HS-5 (cell line): ENCODE data around the gene IGSF3.
"Not testable (repeated sequence)": the region's sequence is repeated elsewhere in the genome, so short reads cannot be mapped to it uniquely, and the experiment has no call there.

Source experiments
- DNase-seq: peaks from one replicate; pipeline ENCODE4 v3.0.0-alpha.2; 2012; ENCODE audit warnings: low read depth

Gene IGSF3

GRCh38 chr1:116579259-116579875 lies 88.2 kb downstream of the IGSF3 start:
- no peak for DNase-seq

DNA sequence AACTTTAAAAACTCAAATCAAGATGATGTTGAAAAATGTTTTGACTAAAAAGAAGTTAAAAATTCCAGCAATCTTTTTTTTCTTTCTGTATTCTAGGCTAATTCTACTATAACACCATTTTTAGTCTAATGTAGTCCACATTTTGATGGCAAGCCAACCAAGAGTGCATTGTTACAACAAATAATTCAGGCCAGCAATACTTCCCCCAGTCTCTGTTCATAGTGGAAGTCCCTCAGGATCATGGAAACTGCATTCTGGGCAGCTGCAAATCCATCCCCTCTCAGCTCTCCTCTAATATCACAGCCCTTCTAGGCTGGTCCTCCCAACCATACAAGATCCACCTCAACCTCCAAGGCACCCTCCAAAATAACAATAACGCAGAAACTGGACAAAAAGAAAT lies 89.0 kb downstream of the IGSF3 start:
- DNase-seq: no peak

DNA sequence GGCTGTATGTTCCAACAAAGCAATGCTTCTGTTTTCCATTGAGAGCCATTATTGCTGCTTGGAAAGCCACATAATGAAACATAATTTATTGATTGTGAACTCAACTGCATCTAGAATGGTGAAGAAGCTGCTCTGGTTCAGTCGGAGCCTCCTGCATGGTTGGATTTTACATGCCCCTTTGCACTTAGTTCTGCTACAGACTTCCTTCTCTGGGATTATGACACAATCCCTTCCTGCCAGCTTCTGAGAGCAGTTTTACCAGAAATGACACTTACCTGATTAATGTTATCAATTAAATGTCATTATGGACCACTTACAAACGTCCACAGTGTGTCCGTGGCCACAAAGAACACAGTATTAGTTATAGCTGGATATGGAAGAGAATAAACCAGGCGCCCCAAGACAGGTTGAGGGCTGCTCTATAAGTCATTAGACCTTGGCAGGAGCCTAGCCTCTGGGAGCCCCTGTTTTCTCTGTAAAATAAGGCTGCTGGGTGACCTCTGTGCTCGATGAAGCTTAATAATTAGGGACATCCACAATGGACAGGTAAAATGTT lies 89.7 kb downstream of the IGSF3 start:
- no peak for DNase-seq

- DNase-seq: peak; percentile 44
These were observed 92.8 kb downstream of the IGSF3 start for GRCh38 chr1:116574581-116575291.

- peak; percentile 32 for DNase-seq
These were observed 94.0 kb downstream of the IGSF3 start for GRCh38 chr1:116573431-116574095.

GRCh38 chr1:116572771-116573430 lies 94.6 kb downstream of the IGSF3 start:
- no peak for DNase-seq

- no peak for DNase-seq
These were observed 95.4 kb downstream of the IGSF3 start for GRCh38 chr1:116572099-116572498.

DNA sequence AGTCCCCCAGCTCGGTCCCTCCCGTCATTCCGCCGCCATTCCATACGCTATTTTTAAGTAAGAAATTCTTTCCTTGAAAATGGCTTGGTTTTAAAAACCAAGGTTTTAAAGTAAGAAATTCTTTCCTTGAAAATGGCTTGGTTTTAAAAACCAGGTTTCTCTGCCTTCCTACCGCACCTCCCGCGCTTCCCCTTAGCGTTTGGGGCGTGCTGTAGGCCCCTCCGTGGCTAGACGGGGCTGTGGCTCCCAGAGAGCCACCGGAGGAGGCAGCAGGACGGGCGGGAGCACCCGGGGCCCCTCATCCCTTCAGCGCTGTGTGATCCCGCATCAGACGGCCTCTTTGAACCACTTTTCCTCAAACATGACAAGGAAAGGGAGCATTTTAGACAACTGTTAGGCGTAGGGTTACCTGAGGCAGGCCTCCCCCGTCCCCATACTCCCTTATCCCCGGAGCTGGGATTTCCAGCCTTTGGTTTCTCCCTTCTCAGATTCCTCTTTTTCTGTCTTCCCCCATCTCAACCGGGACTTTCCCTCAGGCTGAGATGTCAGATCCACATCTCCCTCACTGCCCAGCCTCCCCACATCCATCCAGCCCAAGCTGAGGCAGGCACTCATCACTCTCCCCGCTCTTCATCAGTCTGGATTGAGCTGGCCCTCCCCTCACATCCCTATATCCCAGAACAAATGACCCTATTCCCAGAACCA lies 96.2 kb downstream of the IGSF3 start:
- no peak for DNase-seq

DNA sequence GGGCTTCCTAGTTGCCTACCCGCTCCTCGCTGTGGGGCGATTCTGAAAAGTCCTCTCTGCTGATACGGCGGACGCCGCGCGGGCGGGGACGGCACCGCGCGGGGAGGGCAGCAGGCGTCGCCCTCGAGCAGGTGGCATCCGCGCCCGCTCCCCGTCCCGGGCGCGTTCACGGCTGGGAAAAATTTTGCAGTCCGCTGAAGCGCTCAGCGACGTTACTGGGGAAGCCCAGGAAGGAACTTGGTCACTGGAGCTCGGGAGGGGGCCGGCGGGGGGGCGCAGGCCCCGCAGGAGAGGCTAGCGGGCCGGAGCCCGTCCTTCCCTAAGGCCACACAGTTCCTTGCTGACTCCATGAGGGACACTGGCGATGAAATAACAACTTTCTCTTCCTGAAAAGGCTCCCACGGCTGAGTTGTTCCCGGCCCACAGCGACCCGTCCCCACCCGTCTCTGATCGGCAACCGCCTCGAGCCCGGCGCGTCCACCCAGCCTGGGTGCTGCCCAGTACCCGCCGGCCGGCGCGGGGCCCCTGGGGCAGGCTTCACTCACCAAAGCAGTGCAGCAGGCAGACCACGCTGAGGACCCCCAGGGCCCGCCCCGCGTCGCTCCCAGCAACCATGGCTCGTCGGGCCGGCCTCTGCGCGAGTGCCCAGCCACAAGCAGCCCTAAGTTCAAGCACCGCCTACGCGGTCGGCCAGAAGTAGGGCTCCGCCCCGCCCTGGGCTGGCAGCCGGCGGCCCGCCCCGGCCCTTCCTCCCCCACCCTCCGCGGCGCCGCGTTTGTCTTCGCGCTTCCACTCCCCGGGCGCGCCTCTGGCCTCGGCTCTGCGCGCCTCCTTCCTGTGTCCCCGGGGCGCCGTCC lies 96.9 kb downstream of the IGSF3 start, which contains the start of gene CD58:
CD58 (minus strand) TSS at position 669 of the 857 bp plus-strand sequence; CDS start at position 615, 54 bp downstream.
- DNase-seq: peak; percentile 42

DNA sequence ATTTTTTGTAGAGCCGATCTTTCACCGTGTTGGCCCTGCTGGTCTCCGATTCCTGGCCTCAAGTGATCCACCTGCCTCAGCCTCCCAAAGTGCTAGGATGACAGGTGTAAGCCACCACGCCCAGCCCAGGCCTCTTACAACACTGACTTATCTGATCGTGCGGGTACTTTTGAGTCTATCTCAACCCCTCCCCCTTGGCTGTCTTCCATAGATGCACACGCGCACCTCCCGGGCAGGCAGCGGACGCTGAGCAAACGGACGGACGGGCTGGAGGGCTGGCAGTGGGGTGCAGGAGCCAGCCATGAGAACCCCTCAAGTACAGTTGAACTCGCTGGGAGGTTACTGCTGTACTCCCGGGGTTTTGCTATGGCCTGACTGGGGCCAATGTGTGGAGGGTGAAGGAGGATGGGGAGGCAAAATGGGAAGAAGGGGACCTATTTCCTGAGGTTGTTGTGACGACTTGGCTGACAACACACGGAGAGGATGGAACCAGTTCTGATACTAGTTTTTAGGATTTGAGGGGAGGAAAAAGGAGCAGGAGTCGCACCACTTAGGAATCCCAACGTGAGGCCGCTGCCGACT lies 97.7 kb downstream of the IGSF3 start:
- no peak for DNase-seq

- no peak for DNase-seq
These were observed 98.2 kb downstream of the IGSF3 start for GRCh38 chr1:116569381-116569670.

GRCh38 chr1:116568662-116569380 lies 98.7 kb downstream of the IGSF3 start:
- no peak for DNase-seq

DNA sequence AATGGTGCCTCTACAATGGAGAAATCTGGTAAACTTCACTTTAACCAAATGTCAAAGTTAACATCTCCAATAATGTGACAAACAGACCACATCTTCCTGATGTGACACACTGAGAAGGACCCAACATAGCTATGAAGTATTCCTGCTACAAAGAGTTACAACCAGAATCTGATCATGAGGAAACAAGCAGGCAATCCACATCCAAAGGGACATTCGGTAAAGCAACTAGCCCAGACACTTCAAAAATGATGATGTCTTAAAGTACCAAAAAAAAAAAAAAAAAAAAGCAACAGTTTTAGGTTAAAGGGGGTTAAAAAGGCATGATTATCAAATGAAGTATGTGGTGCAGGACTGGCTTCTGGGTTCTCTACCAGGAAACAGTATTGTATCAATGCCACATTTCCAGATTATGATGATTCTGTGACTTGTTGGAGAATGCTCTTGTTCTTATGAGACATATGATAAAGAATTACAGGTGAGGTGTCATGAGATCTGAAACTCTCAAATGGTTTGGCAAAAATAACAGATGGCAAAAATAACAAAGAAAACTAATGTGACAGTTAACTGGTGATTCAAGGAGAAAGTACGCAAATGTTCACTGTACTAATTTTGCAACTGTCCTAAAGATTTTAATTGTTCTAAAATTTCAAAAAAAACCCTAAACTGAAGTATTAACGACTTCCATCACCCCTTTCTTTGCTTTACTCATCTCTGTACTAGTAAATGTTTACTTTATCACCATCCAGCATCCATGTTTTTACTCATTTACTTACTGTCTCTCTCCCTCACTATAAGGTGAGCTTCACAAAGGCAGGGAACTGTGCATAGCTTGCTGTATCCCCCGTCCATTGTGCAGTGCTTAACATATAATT lies 99.5 kb downstream of the IGSF3 start:
- no peak for DNase-seq

GRCh38 chr1:116565222-116565621 lies 102.3 kb downstream of the IGSF3 start:
- DNase-seq: no peak

- no peak for DNase-seq
These were observed 103.1 kb downstream of the IGSF3 start for GRCh38 chr1:116564426-116564825.

DNA sequence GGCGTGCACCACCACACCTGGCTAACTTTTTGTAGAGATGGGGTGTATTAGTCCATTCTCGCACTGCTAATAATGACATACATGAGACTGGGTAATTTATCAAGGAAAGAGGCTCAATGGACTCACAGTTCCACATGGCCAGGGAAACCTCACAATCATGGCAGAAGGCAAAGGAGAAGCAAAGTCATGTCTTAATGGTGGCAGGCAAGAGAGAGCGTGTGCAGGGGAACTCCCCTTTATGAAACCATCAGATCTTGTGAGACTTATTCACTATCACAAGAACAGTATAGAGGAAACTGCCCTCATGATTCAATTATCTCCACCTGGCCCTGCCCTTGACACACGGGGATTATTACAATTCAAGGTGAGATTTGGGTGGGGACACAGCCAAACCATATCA lies 105.1 kb downstream of the IGSF3 start:
- not testable (repeated sequence) for DNase-seq

DNA sequence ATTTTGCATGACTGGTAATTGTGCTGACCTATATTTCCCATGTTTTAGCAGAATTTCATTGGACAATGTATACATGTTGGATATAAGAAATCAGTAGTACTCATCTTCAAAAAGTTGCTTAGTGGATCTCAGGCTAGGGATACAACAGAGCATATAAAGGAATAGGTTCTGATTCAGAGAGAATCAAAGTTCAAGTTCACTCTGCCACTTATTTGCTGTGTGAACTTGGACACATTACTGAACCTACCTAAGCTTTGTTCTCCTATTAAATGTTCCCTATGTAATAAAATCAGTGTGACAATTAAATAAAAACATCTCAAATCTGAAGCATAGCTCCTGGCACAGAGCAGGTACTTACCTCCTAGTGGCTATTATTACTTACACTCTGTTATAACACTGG lies 106.0 kb downstream of the IGSF3 start:
- DNase-seq: no peak

GRCh38 chr1:116560704-116561490 lies 106.6 kb downstream of the IGSF3 start:
- DNase-seq: no peak
